HepG2 (cell line): ENCODE measurements around the gene CALML6. TPM values are rescaled to one million over a fixed set of nuclear protein-coding genes. Genes with fewer than 3 reads are reported as not detected.

Source experiments
- CCDC6 ChIP-seq: sonication (generic); formaldehyde crosslinking; IDR thresholded peaks from 2 replicates; pipeline ENCODE4 v1.8.1; 2022; ENCODE audit warnings: mild to moderate bottlenecking, missing genetic modification reagents, moderate library complexity
- CHD2 ChIP-seq: IDR thresholded peaks from 2 replicates; pipeline ENCODE4 v1.6.1; 2011; ENCODE audit warnings: low read depth, low read length, improper control_type of control experiment
- E2F5 ChIP-seq: sonication (generic); formaldehyde crosslinking; conservative IDR thresholded peaks from 2 replicates; pipeline ENCODE4 v1.4.0; 2020; ENCODE audit warnings: missing genetic modification reagents
- EEA1 ChIP-seq: sonication (generic); formaldehyde crosslinking; IDR thresholded peaks from 2 replicates; pipeline ENCODE4 v1.5.1; 2020; ENCODE audit warnings: mild to moderate bottlenecking, missing genetic modification reagents, borderline replicate concordance
- GPN1 ChIP-seq: sonication (generic); formaldehyde crosslinking; IDR thresholded peaks from 2 replicates; pipeline ENCODE4 v1.5.1; 2020; ENCODE audit warnings: missing genetic modification reagents, borderline replicate concordance
- GTF2F1 ChIP-seq: fragments of 150-350 bp; IDR thresholded peaks from 2 replicates; pipeline ENCODE4 v1.6.1; 2014; ENCODE audit warnings: low read length
- HNRNPUL1 ChIP-seq: fragments of 200-400 bp; formaldehyde crosslinking; IDR thresholded peaks from 2 replicates; pipeline ENCODE4 v1.6.1; 2017; ENCODE audit warnings: low read depth, mild to moderate bottlenecking, low read length, moderate library complexity
- HOXA5 ChIP-seq: sonication (generic); formaldehyde crosslinking; IDR thresholded peaks from 2 replicates; pipeline ENCODE4 v1.4.0; 2020; ENCODE audit warnings: missing genetic modification reagents
- KLF13 ChIP-seq: sonication (generic); formaldehyde crosslinking; IDR thresholded peaks from 2 replicates; pipeline ENCODE4 v1.4.0; 2020; ENCODE audit warnings: mild to moderate bottlenecking, missing genetic modification reagents
- MYPOP ChIP-seq: sonication (generic); formaldehyde crosslinking; IDR thresholded peaks from 2 replicates; pipeline ENCODE4 v1.8.1; 2023; ENCODE audit warnings: mild to moderate bottlenecking, moderate library complexity, missing genetic modification reagents
- NAIF1 ChIP-seq: sonication (generic); formaldehyde crosslinking; IDR thresholded peaks from 2 replicates; pipeline ENCODE4 v1.5.0; 2020; ENCODE audit warnings: mild to moderate bottlenecking, missing genetic modification reagents, borderline replicate concordance
- NCOR1 ChIP-seq: fragments of 200-600 bp; sonication (generic); IDR thresholded peaks from 2 replicates; pipeline ENCODE4 v1.7.0; 2017; ENCODE audit warnings: antibody characterized with exemption, low read length, borderline replicate concordance
- NKX3-1 ChIP-seq: sonication (generic); formaldehyde crosslinking; IDR thresholded peaks from 2 replicates; pipeline ENCODE4 v1.5.0; 2020; ENCODE audit warnings: missing genetic modification reagents
- SIX1 ChIP-seq: sonication (generic); formaldehyde crosslinking; IDR thresholded peaks from 2 replicates; pipeline ENCODE4 v1.4.0; 2020; ENCODE audit warnings: missing genetic modification reagents, borderline replicate concordance
- SNAPC2 ChIP-seq: sonication (generic); formaldehyde crosslinking; IDR thresholded peaks from 2 replicates; pipeline ENCODE4 v1.8.1; 2022; ENCODE audit warnings: mild to moderate bottlenecking, missing genetic modification reagents
- STAG1 ChIP-seq: sonication (generic); formaldehyde crosslinking; IDR thresholded peaks from 2 replicates; pipeline ENCODE4 v1.4.0; 2020; ENCODE audit warnings: missing genetic modification reagents
- ZBTB43 ChIP-seq: sonication (generic); formaldehyde crosslinking; conservative IDR thresholded peaks from 2 replicates; pipeline ENCODE4 v1.4.0; 2020; ENCODE audit warnings: missing genetic modification reagents
- ZFP36L1 ChIP-seq: sonication (generic); formaldehyde crosslinking; IDR thresholded peaks from 2 replicates; pipeline ENCODE4 v1.8.0; 2022; ENCODE audit warnings: mild to moderate bottlenecking, missing genetic modification reagents, moderate library complexity
- ZNF530 ChIP-seq: sonication (generic); formaldehyde crosslinking; IDR thresholded peaks from 2 replicates; pipeline ENCODE4 v1.5.0; 2020; ENCODE audit warnings: low read depth, mild to moderate bottlenecking, missing genetic modification reagents
- ZNF552 ChIP-seq: sonication (generic); formaldehyde crosslinking; IDR thresholded peaks from 2 replicates; pipeline ENCODE4 v1.9.0; 2022; ENCODE audit warnings: missing genetic modification reagents, mild to moderate bottlenecking, borderline replicate concordance
- ZNF670 ChIP-seq: sonication (generic); formaldehyde crosslinking; IDR thresholded peaks from 2 replicates; pipeline ENCODE4 v1.8.0; 2022; ENCODE audit warnings: mild to moderate bottlenecking, missing genetic modification reagents, borderline replicate concordance
- ZNF749 ChIP-seq: sonication (generic); formaldehyde crosslinking; IDR thresholded peaks from 2 replicates; pipeline ENCODE4 v1.8.0; 2022; ENCODE audit warnings: mild to moderate bottlenecking, missing genetic modification reagents, moderate library complexity, borderline replicate concordance
- ZSCAN30 ChIP-seq: sonication (generic); formaldehyde crosslinking; IDR thresholded peaks from 2 replicates; pipeline ENCODE4 v1.5.0; 2020; ENCODE audit warnings: mild to moderate bottlenecking, missing genetic modification reagents
- polyA plus RNA-seq, 8 experiments: library from polyadenylated mRNA; depleted of rRNA in 3 of 8; stranded (reverse) in 7 of 8; unstranded in 1 of 8; fragments of >200 nt; fragmentation: Illumina TruSeq in 4 of 8; extraction: Trizol in 4 of 8; gene quantifications; 2 replicates each; pipeline versions ENCODE4 v1.2.1 to v1.2.3, GENCODE V29; 2011 to 2016; ENCODE audit warnings: low read depth in 4 of 8, missing spikeins in 1 of 8, mixed read lengths in 1 of 8; ENCODE audit not compliant: insufficient read depth in 1 of 8
- total RNA-seq, 5 experiments: library from RNA; depleted of rRNA; stranded (reverse); fragments of >200 nt; fragmentation: Illumina TruSeq; extraction: Trizol; gene quantifications; 2 replicates each; pipeline ENCODE4 v1.2.3, GENCODE V29; 2016; ENCODE audit warnings: low read depth in 1 of 5

The CALML6 gene
- total and polyA plus RNA-seq, 2 of the 13 experiments (the other 11 are each of a cell fraction or from before 2014, with no cell fraction given) = 0.11 to 0.12 TPM

GRCh38 chr1:1942753-1943656 is 27.9 kb downstream of the CALML6 start (continued):
- TF ChIP-seq HOXA5 (CRISPR knock-in tag) = peak; percentile 52; the same call in 1 of the 2 replicates
- TF ChIP-seq ZNF530 (CRISPR knock-in tag) = no peak
- no peak for TF ChIP-seq E2F5 (CRISPR knock-in tag)
- no peak for TF ChIP-seq EEA1 (CRISPR knock-in tag)
- no peak for TF ChIP-seq GPN1 (CRISPR knock-in tag)
- no peak for TF ChIP-seq HNRNPUL1
- TF ChIP-seq STAG1 (CRISPR knock-in tag) = peak; percentile 26; the same call in 1 of the 2 replicates
- TF ChIP-seq KLF13 = no peak
- peak; percentile 52; the same call in 1 of the 2 replicates for TF ChIP-seq NCOR1
- 0 out of 2 replicates have a peak, but pooled peaks have one; percentile 43 for TF ChIP-seq NKX3-1 (CRISPR knock-in tag)
- TF ChIP-seq ZNF670 (CRISPR knock-in tag) = no peak; the same call in 1 of the 2 replicates
- no peak for TF ChIP-seq SIX1 (CRISPR knock-in tag)
- peak; percentile 59; the same call in 1 of the 2 replicates for TF ChIP-seq CCDC6 (CRISPR knock-in tag)
- TF ChIP-seq ZSCAN30 (CRISPR knock-in tag) = peak; percentile 74; the same call in 1 of the 2 replicates
- TF ChIP-seq NAIF1 = peak; percentile 75; the same call in 1 of the 2 replicates
- 0 out of 2 replicates have a peak, but pooled peaks have one; percentile 8 for TF ChIP-seq SNAPC2
- no peak for TF ChIP-seq CHD2
- peak; percentile 26; the same call in 1 of the 2 replicates for TF ChIP-seq MYPOP (CRISPR knock-in tag)
- TF ChIP-seq ZNF749 (CRISPR knock-in tag) = peak; percentile 51; the same call in 1 of the 2 replicates
- no peak for TF ChIP-seq GTF2F1
- no peak for TF ChIP-seq ZNF552 (CRISPR knock-in tag)
- peak; percentile 74; the same call in 1 of the 2 replicates for TF ChIP-seq ZBTB43 (CRISPR knock-in tag)
- TF ChIP-seq ZFP36L1 (CRISPR knock-in tag) = peak; percentile 89
